ENCODE results near the gene FAM177B.

FAM177B gene

GRCh38 chr1:222787729-222788128 is 50.7 kb downstream of the FAM177B start:
- DNase-seq = no peak

GRCh38 chr1:222788402-222789156 is 51.6 kb downstream of the FAM177B start:
- DNase-seq = no peak

GRCh38 chr1:222790115-222790514 is 53.1 kb downstream of the FAM177B start:
- no peak for DNase-seq

- no peak for DNase-seq
These were observed 53.5 kb downstream of the FAM177B start for GRCh38 chr1:222790520-222790919.

- no peak for DNase-seq
These were observed 54.2 kb downstream of the FAM177B start for GRCh38 chr1:222791006-222791710.

- peak in 3 of 4 experiments; percentile 21 to 49 (median 25) for DNase-seq
These were observed 55.7 kb downstream of the FAM177B start for GRCh38 chr1:222792744-222793143.

GRCh38 chr1:222794656-222795474 is 57.9 kb downstream of the FAM177B start:
- peak in 2 of 4 experiments; percentile 18 to 30 for DNase-seq

- no peak for DNase-seq
These were observed 61.1 kb downstream of the FAM177B start for GRCh38 chr1:222798116-222798515.

GRCh38 chr1:222798975-222799374 is 62.0 kb downstream of the FAM177B start:
- DNase-seq = no peak
